ENCODE measurements around the gene FANCD2. TPM values are rescaled to one million over a fixed set of nuclear protein-coding genes. Genes with fewer than 3 reads are reported as not detected.
A peak's percentile ranks its signal among the peaks of the same experiment; 100 is the strongest.

Gene FANCD2
- 18.5 TPM for total RNA-seq
- polyA plus RNA-seq, result 10 to 100 TPM in 2 of 4 donors, 1 to 10 TPM in 2; 4.5 to 62.8 (median 8.3) TPM

GRCh38 chr3:10026084-10026890 is at the start of gene FANCD2:
TSS of gene FANCD2 (plus strand) at chr3:10026437. CDS start at chr3:10028658, 2,221 bp downstream.
- Mint-ChIP-seq H3K36me3 (peaks cover 17% of the 10 kb centered on the region), H3K27me3 (no peaks in the 10 kb centered on the region), H3K4me1 (peaks cover 15 to 41% (median 21%) of the 10 kb centered on the region in 4 donors), H3K9me3 (no peaks in the 10 kb centered on the region), H3K4me3 (peak within 1 kb of the TSS; percentile 96 to 99 (median 98)), H3K27ac (peak within 1 kb of the TSS; percentile 95 to 98 (median 98))
- ATAC-seq (ENCODE audit: low read depth in 2 of 2) (peak; percentile 90 to 94), DNase-seq (peak; percentile 88 to 94 (median 92))
- Histone ChIP-seq H3K36me3 (ENCODE audit: control insufficient read depth, insufficient read depth, low read length) (peaks cover 29% of the 10 kb centered on the region), H3K27me3 (ENCODE audit: control insufficient read depth, insufficient read depth, low read length) (no peaks in the 10 kb centered on the region), H3K4me1 (ENCODE audit: control insufficient read depth, insufficient read depth, low read length, poor library complexity, severe bottlenecking) (peaks cover 19% of the 10 kb centered on the region), H3K27ac (ENCODE audit: insufficient read depth, low read length, poor library complexity, severe bottlenecking) (peak within 1 kb of the TSS; percentile 82), H3K9me3 (ENCODE audit: control insufficient read depth in 2 of 2, low read length in 2 of 2) (no peaks in the 10 kb centered on the region), H3K4me3 (ENCODE audit: low read depth, low read length) (peak within 1 kb of the TSS; percentile 96)

DNA sequence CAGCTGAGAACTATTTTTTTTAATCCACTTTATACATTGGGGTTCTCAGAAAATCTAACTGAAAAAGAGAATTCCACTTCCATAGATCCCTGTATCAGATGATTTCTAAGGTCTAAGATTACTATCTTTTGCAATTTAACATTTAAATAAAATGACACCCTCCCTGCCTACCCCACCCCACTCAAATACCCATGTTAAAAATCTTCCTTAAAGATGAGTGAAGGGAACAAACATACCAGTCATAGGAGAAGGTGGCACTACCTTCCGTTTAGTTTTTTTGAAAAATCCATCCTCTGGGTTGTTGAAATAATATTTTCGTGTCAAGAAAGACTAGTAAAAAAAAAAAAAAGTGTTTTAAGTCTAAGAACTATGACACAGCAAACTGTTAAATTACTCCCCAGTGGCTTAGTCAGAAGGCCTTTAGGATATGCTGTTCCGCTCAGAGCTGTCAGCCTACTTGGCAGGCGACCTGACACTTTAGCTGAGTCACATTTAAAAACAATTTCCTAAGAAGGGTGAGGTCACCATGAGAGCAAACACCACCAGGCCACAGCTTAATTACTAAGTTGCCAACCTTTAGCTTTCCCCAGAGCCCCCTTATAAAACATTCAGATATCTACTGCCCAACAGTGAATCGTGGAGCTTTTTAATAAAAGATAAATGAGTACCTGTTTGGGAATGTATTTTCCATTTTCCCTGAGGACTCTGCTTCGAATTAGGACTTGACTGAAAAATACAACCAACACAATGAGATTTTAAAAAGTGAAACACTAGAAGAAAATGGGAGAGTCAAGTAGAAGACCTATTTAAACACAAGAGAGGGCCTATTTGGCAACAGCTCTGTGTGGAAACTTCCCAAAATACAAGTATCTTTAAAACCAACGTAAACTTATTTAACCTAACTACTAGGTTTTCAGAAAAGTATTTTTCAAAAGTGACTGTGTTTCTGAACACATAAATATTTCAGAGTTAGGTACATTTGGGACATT is 49.2 kb upstream of the FANCD2 start:
- H3K4me3 Mint-ChIP-seq, result no peak overlapping the region
- H3K4me3 ChIP-seq (ENCODE audit: low read depth, low read length), result no peak overlapping the region
- H3K36me3 Mint-ChIP-seq, result peaks cover 32% of the 10 kb centered on the region
- H3K27ac ChIP-seq (ENCODE audit: insufficient read depth, low read length, poor library complexity, severe bottlenecking), result no peak overlapping the region
- DNase-seq (peak in 1 of 3 donors; percentile 51), ATAC-seq (ENCODE audit: low read depth in 2 of 2) (no peak)
- peaks cover 10 to 16% (median 11%) of the 10 kb centered on the region in 4 donors for H3K4me1 Mint-ChIP-seq
- H3K27me3 Mint-ChIP-seq, result no peaks in the 10 kb centered on the region
- no peaks in the 10 kb centered on the region for H3K27me3 ChIP-seq (ENCODE audit: control insufficient read depth, insufficient read depth, low read length)
- no peaks in the 10 kb centered on the region for H3K9me3 Mint-ChIP-seq
- H3K36me3 ChIP-seq (ENCODE audit: control insufficient read depth, insufficient read depth, low read length), result peaks cover 64% of the 10 kb centered on the region
- H3K9me3 ChIP-seq (ENCODE audit: control insufficient read depth in 2 of 2, low read length in 2 of 2), result no peaks in the 10 kb centered on the region
- H3K27ac Mint-ChIP-seq, result peak overlapping the region in 1 of 3 donors; percentile 71
- no peaks in the 10 kb centered on the region for H3K4me1 ChIP-seq (ENCODE audit: control insufficient read depth, insufficient read depth, low read length, poor library complexity, severe bottlenecking)

- Mint-ChIP-seq H3K27me3 (no peaks in the 10 kb centered on the region), H3K36me3 (peaks cover 24% of the 10 kb centered on the region), H3K9me3 (no peaks in the 10 kb centered on the region), H3K4me3 (no peak overlapping the region), H3K27ac (peak overlapping the region in 1 of 3 donors; percentile 86), H3K4me1 (peaks cover 10 to 21% (median 14%) of the 10 kb centered on the region in 4 donors)
- H3K4me1 ChIP-seq (ENCODE audit: control insufficient read depth, insufficient read depth, low read length, poor library complexity, severe bottlenecking), result peaks cover 7% of the 10 kb centered on the region
- no peaks in the 10 kb centered on the region for H3K27me3 ChIP-seq (ENCODE audit: control insufficient read depth, insufficient read depth, low read length)
- H3K27ac ChIP-seq (ENCODE audit: insufficient read depth, low read length, poor library complexity, severe bottlenecking), result no peak overlapping the region
- H3K9me3 ChIP-seq (ENCODE audit: control insufficient read depth in 2 of 2, low read length in 2 of 2), result no peaks in the 10 kb centered on the region
- ATAC-seq (ENCODE audit: low read depth in 2 of 2), result no peak
- H3K4me3 ChIP-seq (ENCODE audit: low read depth, low read length), result no peak overlapping the region
- H3K36me3 ChIP-seq (ENCODE audit: control insufficient read depth, insufficient read depth, low read length), result peaks cover 48% of the 10 kb centered on the region
- no peak for DNase-seq
These were observed 47.4 kb upstream of the FANCD2 start for GRCh38 chr3:9978710-9979305.

GRCh38 chr3:9980251-9980650 is 46.0 kb upstream of the FANCD2 start:
- Histone ChIP-seq H3K4me1 (ENCODE audit: control insufficient read depth, insufficient read depth, low read length, poor library complexity, severe bottlenecking) (peaks cover 14% of the 10 kb centered on the region), H3K27me3 (ENCODE audit: control insufficient read depth, insufficient read depth, low read length) (no peaks in the 10 kb centered on the region), H3K27ac (ENCODE audit: insufficient read depth, low read length, poor library complexity, severe bottlenecking) (no peak overlapping the region), H3K36me3 (ENCODE audit: control insufficient read depth, insufficient read depth, low read length) (peaks cover 42% of the 10 kb centered on the region), H3K4me3 (ENCODE audit: low read depth, low read length) (no peak overlapping the region), H3K9me3 (ENCODE audit: control insufficient read depth in 2 of 2, low read length in 2 of 2) (no peaks in the 10 kb centered on the region)
- H3K9me3 Mint-ChIP-seq, result no peaks in the 10 kb centered on the region
- DNase-seq (no peak), ATAC-seq (ENCODE audit: low read depth in 2 of 2) (no peak)
- no peaks in the 10 kb centered on the region for H3K27me3 Mint-ChIP-seq
- H3K4me1 Mint-ChIP-seq, result peaks cover 12 to 28% (median 15%) of the 10 kb centered on the region in 4 donors
- H3K4me3 Mint-ChIP-seq, result no peak overlapping the region
- H3K27ac Mint-ChIP-seq, result no peak overlapping the region
- H3K36me3 Mint-ChIP-seq, result peaks cover 20% of the 10 kb centered on the region

DNA sequence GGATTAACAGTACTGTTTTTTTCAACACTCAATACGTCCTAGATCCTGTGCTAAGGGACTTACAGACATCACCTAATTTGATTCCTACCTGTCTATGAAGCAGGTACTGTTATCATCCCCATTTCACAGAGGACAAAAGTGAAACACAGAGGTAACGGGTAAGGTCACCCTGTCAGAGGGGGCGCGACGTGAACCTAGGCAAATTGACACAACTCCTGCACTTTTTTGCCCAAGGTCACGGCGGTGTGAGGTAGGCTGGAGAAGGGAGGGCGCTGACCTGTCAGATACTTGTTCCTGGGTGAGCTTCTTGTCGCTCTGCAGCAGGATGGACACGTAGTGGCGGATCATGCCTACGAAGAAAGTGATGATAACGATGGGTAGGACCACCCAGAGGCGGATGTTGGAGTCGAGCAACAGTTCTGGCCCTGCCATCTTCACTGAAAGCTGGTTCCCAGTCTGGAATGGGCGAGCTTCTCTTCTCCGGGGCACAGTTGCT is 40.0 kb upstream of the FANCD2 start:
- H3K4me3 Mint-ChIP-seq, result peak overlapping the region; percentile 98
- Histone ChIP-seq H3K27me3 (ENCODE audit: control insufficient read depth, insufficient read depth, low read length) (no peaks in the 10 kb centered on the region), H3K9me3 (ENCODE audit: control insufficient read depth in 2 of 2, low read length in 2 of 2) (no peaks in the 10 kb centered on the region), H3K4me3 (ENCODE audit: low read depth, low read length) (peak overlapping the region; percentile 97), H3K4me1 (ENCODE audit: control insufficient read depth, insufficient read depth, low read length, poor library complexity, severe bottlenecking) (peaks cover 35% of the 10 kb centered on the region), H3K36me3 (ENCODE audit: control insufficient read depth, insufficient read depth, low read length) (peaks cover 4% of the 10 kb centered on the region), H3K27ac (ENCODE audit: insufficient read depth, low read length, poor library complexity, severe bottlenecking) (peak overlapping the region; percentile 90)
- H3K4me1 Mint-ChIP-seq, result peaks cover 5 to 49% (median 23%) of the 10 kb centered on the region in 4 donors
- no peaks in the 10 kb centered on the region for H3K9me3 Mint-ChIP-seq
- peak overlapping the region; percentile 98 to 99 (median 99) for H3K27ac Mint-ChIP-seq
- ATAC-seq (ENCODE audit: low read depth in 2 of 2) (peak; percentile 43 to 45), DNase-seq (no peak)
- peaks cover 5% of the 10 kb centered on the region for H3K27me3 Mint-ChIP-seq
- no peaks in the 10 kb centered on the region for H3K36me3 Mint-ChIP-seq

DNA sequence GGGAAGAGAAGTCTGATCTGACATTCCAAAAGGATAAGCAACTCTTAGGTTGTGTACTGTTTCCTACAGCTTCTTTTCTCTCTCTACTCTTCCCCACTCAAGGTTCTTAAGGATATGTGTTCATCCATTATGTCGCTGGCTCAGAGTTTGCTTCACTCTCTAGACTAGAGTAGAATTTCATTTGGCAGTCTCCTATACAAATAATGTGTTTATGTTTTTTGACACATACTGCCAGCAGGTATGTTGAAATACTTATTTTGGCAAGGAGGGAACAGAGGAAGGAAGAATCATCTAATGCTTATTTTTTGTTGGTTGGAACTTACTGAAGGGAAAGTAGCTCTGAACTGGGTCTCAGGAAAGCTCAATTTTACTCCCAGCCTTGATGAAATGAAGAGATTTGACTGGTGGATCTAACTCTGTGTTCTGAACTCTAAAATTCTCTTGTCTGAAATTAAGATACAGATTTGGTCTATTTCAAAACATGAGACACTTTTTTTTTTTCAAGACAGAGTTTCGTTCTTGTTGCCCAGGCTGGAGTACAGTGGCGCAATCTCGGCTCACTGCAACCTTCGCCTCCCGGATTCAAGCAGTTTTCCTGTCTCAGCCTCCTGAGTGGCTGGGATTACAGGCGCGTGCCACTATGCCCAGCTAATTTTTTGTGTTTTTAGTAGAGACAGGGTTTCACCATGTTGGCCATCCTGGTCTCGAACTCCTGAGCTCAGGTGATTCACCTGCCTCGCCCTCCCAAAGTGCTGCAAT is 32.0 kb upstream of the FANCD2 start:
- H3K27ac Mint-ChIP-seq, result peak overlapping the region in 1 of 3 donors; percentile 38
- no peaks in the 10 kb centered on the region for H3K36me3 ChIP-seq (ENCODE audit: control insufficient read depth, insufficient read depth, low read length)
- H3K27me3 Mint-ChIP-seq, result no peaks in the 10 kb centered on the region
- DNase-seq (no peak), ATAC-seq (ENCODE audit: low read depth in 2 of 2) (no peak)
- peaks cover 8% of the 10 kb centered on the region for H3K36me3 Mint-ChIP-seq
- H3K27me3 ChIP-seq (ENCODE audit: control insufficient read depth, insufficient read depth, low read length), result no peaks in the 10 kb centered on the region
- peaks cover 0 to 5% (median 0%) of the 10 kb centered on the region in 4 donors for H3K4me1 Mint-ChIP-seq
- H3K9me3 ChIP-seq (ENCODE audit: control insufficient read depth in 2 of 2, low read length in 2 of 2), result no peaks in the 10 kb centered on the region
- H3K4me3 Mint-ChIP-seq, result no peak overlapping the region
- no peak overlapping the region for H3K4me3 ChIP-seq (ENCODE audit: low read depth, low read length)
- H3K9me3 Mint-ChIP-seq, result no peaks in the 10 kb centered on the region
- H3K4me1 ChIP-seq (ENCODE audit: control insufficient read depth, insufficient read depth, low read length, poor library complexity, severe bottlenecking), result no peaks in the 10 kb centered on the region
- H3K27ac ChIP-seq (ENCODE audit: insufficient read depth, low read length, poor library complexity, severe bottlenecking), result no peak overlapping the region

Data from CD4-positive, CD25-positive, alpha-beta regulatory T cell (primary cell).